Esophagus (tissue), 2 donors: ENCODE results near the gene DAB1. TPM values are rescaled to one million over a fixed set of nuclear protein-coding genes. Genes with fewer than 3 reads are reported as not detected.

Source experiments
- H3K27ac ChIP-seq, 2 donors: one replicate each; pipeline ENCODE4 v1.5.1; 2013; ENCODE audit warnings: low read depth in 2 of 2, mild to moderate bottlenecking in 2 of 2, inconsistent platforms in 1 of 2, low read length in 1 of 2, moderate library complexity in 1 of 2
- H3K27me3 ChIP-seq, 2 donors: one replicate each; pipeline ENCODE4 v1.6.1; 2013; ENCODE audit warnings: low read length in 2 of 2, control low read depth in 1 of 2, mild to moderate bottlenecking in 1 of 2; ENCODE audit not compliant: insufficient read depth in 2 of 2, control insufficient read depth in 1 of 2
- H3K36me3 ChIP-seq, 2 donors: one replicate each; pipeline ENCODE4 v1.6.1; 2013; ENCODE audit warnings: low read length in 1 of 2; ENCODE audit not compliant: control insufficient read depth in 2 of 2, insufficient read depth in 2 of 2
- H3K4me1 ChIP-seq, 2 donors: one replicate each; pipeline ENCODE4 v1.6.1; 2013; ENCODE audit warnings: low read length in 1 of 2; ENCODE audit not compliant: control insufficient read depth in 2 of 2, insufficient read depth in 2 of 2
- H3K4me3 ChIP-seq, 2 donors: one replicate each; pipeline ENCODE4 v1.5.1; 2013; ENCODE audit warnings: low read length in 2 of 2, mild to moderate bottlenecking in 2 of 2, low read depth in 1 of 2, moderate library complexity in 1 of 2
- H3K9me3 ChIP-seq, 2 donors: one replicate each; pipeline ENCODE4 v1.6.1; 2013; ENCODE audit warnings: mild to moderate bottlenecking in 2 of 2, low read depth in 1 of 2, low read length in 1 of 2, moderate library complexity in 1 of 2; ENCODE audit not compliant: control insufficient read depth in 2 of 2, insufficient read depth in 1 of 2
- WGBS, 2 donors: extraction: QIAGEN DNeasy Blood & Tissue Kit; methylation state at CpG; one replicate each; pipeline ENCODE4 v1.1.7; 2013; 5-methylcytosine and 5-hydroxymethylcytosine counted together
- polyA plus RNA-seq, 2 donors: library from polyadenylated mRNA; stranded (reverse); fragments of 200-250 nt; gene quantifications; one replicate each; pipeline ENCODE4 v1.2.3, GENCODE V29; 2013
- donor health status: healthy with polysubstance abuse.
- donor health status: Bipolar disorder and iron deficiency.

DAB1 gene
- polyA plus RNA-seq, 2 donors, result 0.04 TPM; not detected in 1

DNA sequence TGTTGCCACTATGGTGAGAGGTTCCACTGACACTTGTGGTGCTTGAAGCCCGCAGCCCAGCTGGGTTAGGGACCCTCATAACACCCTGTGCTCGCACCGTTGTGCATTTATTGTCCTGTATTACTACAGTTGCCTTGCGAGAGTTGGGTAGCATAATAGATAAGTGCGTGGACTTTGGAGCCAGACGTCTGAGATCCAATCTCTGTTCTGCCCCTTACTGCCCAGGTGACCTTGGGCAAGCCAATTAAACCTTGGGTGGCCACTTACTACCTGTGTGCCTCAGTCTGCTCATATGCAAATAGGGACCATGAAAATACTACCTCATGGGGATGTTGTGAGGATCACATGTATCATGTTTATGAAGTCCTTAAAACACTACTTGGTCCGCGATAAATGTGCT, 471.4 kb downstream of the DAB1 start:
- H3K9me3 ChIP-seq, result no peaks in the 10 kb centered on the region
- WGBS, 2 donors, result 78 to 90% methylated on average over 8 of the region's 8 CpGs
- H3K27ac ChIP-seq, result no peak overlapping the region
- H3K4me1 ChIP-seq, result no peaks in the 10 kb centered on the region
- no peaks in the 10 kb centered on the region for H3K27me3 ChIP-seq
- H3K4me3 ChIP-seq, result no peak overlapping the region
- H3K36me3 ChIP-seq, result no peaks in the 10 kb centered on the region

DNA sequence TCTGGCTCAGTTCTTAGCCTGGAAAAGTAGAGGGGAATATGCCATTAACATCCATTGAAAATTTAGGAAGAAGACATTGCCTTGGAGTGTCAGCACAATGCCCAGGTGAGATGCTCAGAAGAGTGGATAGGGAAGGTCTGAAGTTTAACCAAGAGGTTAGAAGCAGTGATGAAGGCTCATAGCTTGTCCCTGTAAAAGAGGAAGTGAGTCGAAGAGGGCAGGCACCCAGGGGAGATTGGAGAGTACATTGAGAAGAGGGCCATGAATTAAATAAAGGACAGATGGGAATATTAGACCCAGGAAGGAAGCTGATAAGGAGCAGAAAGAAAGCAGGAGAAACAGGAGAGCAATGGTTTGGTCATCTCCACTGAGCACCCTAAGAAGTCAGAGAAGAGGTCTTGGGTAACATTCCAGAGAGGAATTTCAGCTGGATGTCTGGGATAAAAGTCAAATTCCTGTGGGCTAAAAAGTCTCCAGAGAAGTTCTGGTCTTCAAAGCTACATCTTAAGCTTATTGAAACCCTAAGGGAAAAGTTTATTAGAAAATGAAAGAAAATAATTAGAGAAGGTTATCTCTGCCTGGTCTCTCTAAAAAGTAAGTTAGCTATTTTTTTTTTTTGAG, 475.3 kb downstream of the DAB1 start:
- WGBS, 2 donors, result 59 to 69% methylated on average over 1 of the region's 1 CpG
- H3K27me3 ChIP-seq, result no peaks in the 10 kb centered on the region
- H3K27ac ChIP-seq, result no peak overlapping the region
- H3K9me3 ChIP-seq, result no peaks in the 10 kb centered on the region
- H3K36me3 ChIP-seq, result no peaks in the 10 kb centered on the region
- no peaks in the 10 kb centered on the region for H3K4me1 ChIP-seq
- H3K4me3 ChIP-seq, result no peak overlapping the region
